Kidney epithelial cell (primary cell): ENCODE data around the gene ATXN7L3. TPM values are rescaled to one million over a fixed set of nuclear protein-coding genes. Genes with fewer than 3 reads are reported as not detected.
A peak's percentile ranks its signal among the peaks of the same experiment; 100 is the strongest.

Experiments
- DNase-seq: peaks from one replicate; pipeline ENCODE4 v3.0.0-alpha.2; 2010; ENCODE audit warnings: low read depth
- H3K27me3 ChIP-seq: 2 replicates; pipeline ENCODE4 v1.6.0; 2011; ENCODE audit warnings: low read length; ENCODE audit not compliant: control insufficient read depth, insufficient read depth
- H3K36me3 ChIP-seq: 2 replicates; pipeline ENCODE4 v1.5.1; 2011; ENCODE audit warnings: low read length; ENCODE audit not compliant: control insufficient read depth, insufficient read depth
- H3K4me3 ChIP-seq: 2 replicates; pipeline ENCODE4 v1.5.1; 2011; ENCODE audit warnings: low read depth, mild to moderate bottlenecking, control low read depth, low read length
- total RNA-seq: library from RNA; depleted of rRNA; stranded (reverse); fragments of >200 nt; gene quantifications from 2 replicates; pipeline ENCODE4 v1.2.3, GENCODE V29; 2015
- TF ChIP-seq, protein P1 (sequence below): IDR thresholded peaks from 2 replicates; pipeline ENCODE4 v1.5.1; 2011; ENCODE audit warnings: mild to moderate bottlenecking, moderate library complexity, low read length, control low read depth, inconsistent platforms; ENCODE audit not compliant: insufficient read depth, poor library complexity, severe bottlenecking

Gene ATXN7L3
- total RNA-seq, 1 donor from 2014 or later = 50.8 TPM

DNA sequence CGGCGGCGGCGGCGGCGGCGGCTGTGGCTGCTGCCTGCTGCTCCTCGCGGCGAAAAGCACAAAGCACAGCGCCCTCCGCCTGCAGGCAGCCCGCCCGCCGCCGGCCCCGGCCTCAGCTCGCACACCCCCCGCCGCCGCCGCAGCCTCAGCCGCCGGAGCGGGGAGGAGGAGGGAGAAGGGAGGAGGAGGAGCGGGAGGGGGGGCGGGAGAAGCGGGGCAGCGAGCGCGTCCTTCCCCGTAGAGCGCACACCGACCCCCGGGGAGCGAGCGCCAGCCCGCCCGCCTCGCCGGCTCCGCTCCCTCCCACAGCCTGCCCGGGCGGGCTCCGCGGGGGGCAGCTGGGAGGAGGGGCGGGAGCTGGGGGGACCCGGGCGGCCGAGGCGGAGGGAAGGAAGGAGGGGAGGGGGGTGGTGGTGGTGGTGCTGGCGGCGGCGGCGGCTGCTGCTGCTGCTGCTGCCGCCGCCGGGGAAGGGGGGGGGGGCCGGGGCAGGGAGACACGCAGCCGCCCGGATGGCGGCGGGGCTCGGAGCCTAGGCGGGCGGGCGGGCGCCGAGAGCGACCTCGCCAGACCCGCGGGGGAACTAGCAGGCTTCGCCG lies 20.0 kb upstream of the ATXN7L3 start, which contains the start of gene UBTF:
Gene UBTF (minus strand): TSS at position 60 of the 597 bp plus-strand sequence. CDS start 1,446 bp downstream, outside the sequence.
- no peak for DNase-seq
- H3K4me3 ChIP-seq = peak within 1 kb of the TSS; percentile 94
- TF ChIP-seq, protein P1, sequence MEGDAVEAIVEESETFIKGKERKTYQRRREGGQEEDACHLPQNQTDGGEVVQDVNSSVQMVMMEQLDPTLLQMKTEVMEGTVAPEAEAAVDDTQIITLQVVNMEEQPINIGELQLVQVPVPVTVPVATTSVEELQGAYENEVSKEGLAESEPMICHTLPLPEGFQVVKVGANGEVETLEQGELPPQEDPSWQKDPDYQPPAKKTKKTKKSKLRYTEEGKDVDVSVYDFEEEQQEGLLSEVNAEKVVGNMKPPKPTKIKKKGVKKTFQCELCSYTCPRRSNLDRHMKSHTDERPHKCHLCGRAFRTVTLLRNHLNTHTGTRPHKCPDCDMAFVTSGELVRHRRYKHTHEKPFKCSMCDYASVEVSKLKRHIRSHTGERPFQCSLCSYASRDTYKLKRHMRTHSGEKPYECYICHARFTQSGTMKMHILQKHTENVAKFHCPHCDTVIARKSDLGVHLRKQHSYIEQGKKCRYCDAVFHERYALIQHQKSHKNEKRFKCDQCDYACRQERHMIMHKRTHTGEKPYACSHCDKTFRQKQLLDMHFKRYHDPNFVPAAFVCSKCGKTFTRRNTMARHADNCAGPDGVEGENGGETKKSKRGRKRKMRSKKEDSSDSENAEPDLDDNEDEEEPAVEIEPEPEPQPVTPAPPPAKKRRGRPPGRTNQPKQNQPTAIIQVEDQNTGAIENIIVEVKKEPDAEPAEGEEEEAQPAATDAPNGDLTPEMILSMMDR = no peak
- H3K36me3 ChIP-seq = peaks cover 5% of the 10 kb centered on the region
- no peaks in the 10 kb centered on the region for H3K27me3 ChIP-seq

DNA sequence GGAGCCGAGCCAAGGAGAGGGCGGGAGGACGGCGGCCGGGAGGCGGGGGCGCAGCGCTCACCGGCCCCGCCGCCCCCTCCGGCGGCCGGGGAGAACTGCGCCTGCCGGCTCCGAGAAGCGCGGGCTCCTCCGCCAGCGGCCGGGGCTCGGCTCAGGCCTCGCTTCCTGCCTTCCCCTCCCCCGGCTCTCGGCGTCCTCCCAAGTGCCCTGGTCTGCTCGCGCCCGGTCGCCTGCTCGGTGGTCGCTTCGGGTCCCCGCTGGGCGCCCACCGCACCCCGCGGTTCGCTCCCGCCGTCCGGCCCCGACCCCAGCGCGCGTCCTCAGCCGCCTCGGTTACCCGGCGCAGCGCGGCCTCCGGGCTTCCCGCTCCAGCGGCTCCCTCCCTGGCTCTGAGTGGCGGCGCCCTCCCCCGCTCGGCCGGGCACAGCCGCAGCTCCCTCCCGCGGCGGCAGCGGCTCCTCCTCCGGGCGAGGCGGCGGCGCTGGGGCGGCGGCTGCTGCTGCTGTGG lies 19.5 kb upstream of the ATXN7L3 start:
- DNase-seq = no peak
- Histone ChIP-seq H3K27me3 (no peaks in the 10 kb centered on the region), H3K4me3 (peak overlapping the region; percentile 94), H3K36me3 (peaks cover 5% of the 10 kb centered on the region)
- TF ChIP-seq, protein P1 = no peak

DNA sequence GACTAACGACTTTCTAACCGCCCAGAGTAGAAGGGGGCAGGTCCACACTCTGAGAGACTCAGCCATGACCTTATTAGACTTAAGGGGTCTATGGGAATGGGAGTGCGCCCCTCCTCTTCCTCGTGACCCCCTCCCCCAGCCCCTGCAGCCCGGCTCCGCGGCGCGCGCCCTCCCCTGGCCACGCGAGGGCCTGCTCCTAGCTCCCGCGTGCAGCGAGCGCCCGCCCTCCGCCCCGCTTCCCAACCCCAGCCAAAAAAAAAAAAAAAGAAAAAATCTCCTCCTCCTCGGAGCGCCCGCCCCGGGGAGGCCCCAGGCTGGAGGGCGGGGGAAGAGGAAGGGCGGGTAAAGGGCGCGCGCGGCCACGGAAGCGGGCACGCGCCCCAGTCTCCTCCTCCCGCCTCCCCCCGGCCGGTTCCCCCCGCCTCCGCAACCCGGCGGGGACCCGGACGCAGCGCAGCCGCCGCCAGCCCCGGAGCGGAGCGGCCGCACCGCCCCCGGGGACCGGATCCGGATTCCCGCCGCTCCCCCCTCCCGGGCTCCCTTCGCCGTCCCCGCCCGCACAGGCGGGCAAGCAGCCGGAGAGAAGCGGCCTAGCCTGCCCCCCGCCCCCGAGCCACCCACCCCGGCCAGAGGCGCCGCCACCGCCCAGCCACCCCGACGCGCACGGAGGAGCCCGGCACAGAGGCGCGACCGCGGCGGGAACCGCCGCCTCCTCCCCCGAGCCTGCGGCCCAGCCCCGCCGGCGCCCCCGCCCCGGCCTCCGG lies 18.8 kb upstream of the ATXN7L3 start:
- peaks cover 5% of the 10 kb centered on the region for H3K36me3 ChIP-seq
- TF ChIP-seq, protein P1 = peak; percentile 45
- no peaks in the 10 kb centered on the region for H3K27me3 ChIP-seq
- H3K4me3 ChIP-seq = peak overlapping the region; percentile 94
- no peak for DNase-seq

DNA sequence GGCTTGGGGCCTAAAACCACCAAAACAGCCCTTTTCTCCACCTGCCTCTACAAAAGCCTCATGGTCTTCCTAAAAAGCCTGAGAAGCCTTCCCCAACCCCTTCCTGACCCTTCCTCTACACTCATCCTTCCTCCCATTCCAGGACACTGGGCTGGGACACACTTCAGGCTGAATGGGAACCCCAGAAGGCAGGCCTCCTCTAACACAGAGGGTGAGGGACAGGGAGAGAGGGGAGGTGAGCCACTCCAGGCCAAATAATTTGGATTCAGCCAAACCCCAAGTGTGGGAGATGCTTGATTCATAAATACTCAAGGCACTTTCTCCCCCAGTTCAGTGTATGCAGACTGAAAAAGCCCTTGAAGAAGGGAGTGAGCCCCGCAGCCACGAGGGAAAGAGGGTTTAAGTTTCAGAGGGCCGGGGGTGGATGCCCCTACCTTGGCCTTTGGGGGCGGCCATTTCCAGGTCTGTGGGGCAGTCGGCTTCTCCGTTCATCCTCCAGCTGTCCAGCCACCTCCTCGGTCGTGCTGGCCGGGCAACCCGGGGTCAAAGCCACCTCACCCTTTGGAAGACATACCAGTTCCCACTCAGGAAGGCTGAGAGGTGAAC lies 18.2 kb upstream of the ATXN7L3 start:
- H3K36me3 ChIP-seq = peaks cover 5% of the 10 kb centered on the region
- H3K4me3 ChIP-seq = peak overlapping the region; percentile 94
- H3K27me3 ChIP-seq = no peaks in the 10 kb centered on the region
- TF ChIP-seq, protein P1 = no peak
- DNase-seq = no peak

DNA sequence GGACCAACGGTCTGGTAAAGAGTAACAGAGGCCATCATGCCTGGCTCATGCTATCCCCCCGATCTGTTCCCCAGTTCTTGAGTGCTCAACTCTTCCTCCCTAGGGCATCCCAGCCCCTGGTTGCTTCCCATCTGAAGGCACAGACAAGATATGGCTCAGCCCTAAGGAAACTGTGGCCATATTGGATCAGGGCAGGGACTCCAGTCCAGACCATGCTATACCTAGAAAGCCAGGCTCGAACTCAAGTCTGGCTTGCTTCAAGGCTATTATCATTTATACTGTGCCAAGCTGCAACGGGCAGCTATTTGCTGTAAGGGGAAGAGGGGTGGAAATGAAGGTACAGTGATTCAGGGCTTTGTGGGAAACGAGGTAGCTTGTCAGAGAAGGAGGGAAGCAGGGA lies 17.0 kb upstream of the ATXN7L3 start:
- no peaks in the 10 kb centered on the region for H3K27me3 ChIP-seq
- no peak overlapping the region for H3K4me3 ChIP-seq
- no peak for DNase-seq
- TF ChIP-seq, protein P1 = no peak
- peaks cover 5% of the 10 kb centered on the region for H3K36me3 ChIP-seq
